Measurements from ENCODE around the gene ACBD6.

Gene ACBD6

GRCh38 chr1:180507795-180508724, 5.7 kb upstream of the ACBD6 start:
- WGBS, 2 experiments (ENCODE audit: insufficient coverage in 2 of 2) = 97 to 100% methylated on average over 10 to 14 of the region's 15 CpGs
- H3K36me3 ChIP-seq (ENCODE audit: control insufficient read depth, insufficient read depth, low read length) = no peaks in the 10 kb centered on the region
- H3K9me3 ChIP-seq (ENCODE audit: control insufficient read depth, low read length) = peaks cover 15% of the 10 kb centered on the region
- H3K27ac ChIP-seq (ENCODE audit: low read depth, low read length, severe bottlenecking) = no peak overlapping the region
- no peak overlapping the region for H3K4me3 ChIP-seq (ENCODE audit: extremely low read depth, insufficient read depth, low read length, poor library complexity, severe bottlenecking)
- H3K4me1 ChIP-seq (ENCODE audit: control insufficient read depth, insufficient read depth, low read length, poor library complexity, severe bottlenecking) = no peaks in the 10 kb centered on the region

- Histone ChIP-seq H3K9me3 (ENCODE audit: control insufficient read depth, low read length) (peaks cover 15% of the 10 kb centered on the region), H3K36me3 (ENCODE audit: control insufficient read depth, insufficient read depth, low read length) (no peaks in the 10 kb centered on the region), H3K27ac (ENCODE audit: low read depth, low read length, severe bottlenecking) (no peak overlapping the region), H3K4me3 (ENCODE audit: extremely low read depth, insufficient read depth, low read length, poor library complexity, severe bottlenecking) (no peak overlapping the region), H3K4me1 (ENCODE audit: control insufficient read depth, insufficient read depth, low read length, poor library complexity, severe bottlenecking) (no peaks in the 10 kb centered on the region)
- WGBS, 2 experiments (ENCODE audit: insufficient coverage in 2 of 2) = 84 to 85% methylated on average over 7 to 8 of the region's 8 CpGs
Measured at GRCh38 chr1:180505732-180506335, 3.5 kb upstream of the ACBD6 start.

GRCh38 chr1:180504186-180504585, 1.8 kb upstream of the ACBD6 start:
- Histone ChIP-seq H3K9me3 (ENCODE audit: control insufficient read depth, low read length) (peaks cover 14% of the 10 kb centered on the region), H3K4me1 (ENCODE audit: control insufficient read depth, insufficient read depth, low read length, poor library complexity, severe bottlenecking) (no peaks in the 10 kb centered on the region), H3K36me3 (ENCODE audit: control insufficient read depth, insufficient read depth, low read length) (no peaks in the 10 kb centered on the region), H3K27ac (ENCODE audit: low read depth, low read length, severe bottlenecking) (no peak overlapping the region), H3K4me3 (ENCODE audit: extremely low read depth, insufficient read depth, low read length, poor library complexity, severe bottlenecking) (no peak overlapping the region)
- 95 to 100% methylated on average over 1 to 3 of the region's 3 CpGs for WGBS, 2 experiments (ENCODE audit: insufficient coverage in 2 of 2)

GRCh38 chr1:180503280-180503862, 994 bp upstream of the ACBD6 start:
- Histone ChIP-seq H3K27ac (ENCODE audit: low read depth, low read length, severe bottlenecking) (no peak overlapping the region), H3K4me3 (ENCODE audit: extremely low read depth, insufficient read depth, low read length, poor library complexity, severe bottlenecking) (peak overlapping the region; percentile 73)
- 83 to 89% methylated on average over 4 to 5 of the region's 8 CpGs for WGBS, 2 experiments (ENCODE audit: insufficient coverage in 2 of 2)

GRCh38 chr1:180501865-180502360, 464 bp downstream of the ACBD6 start:
- 1 to 3% methylated on average over 16 of the region's 18 CpGs for WGBS, 2 experiments (ENCODE audit: insufficient coverage in 2 of 2)
- H3K36me3 ChIP-seq (ENCODE audit: control insufficient read depth, insufficient read depth, low read length) = peaks cover 5% of the 10 kb centered on the region
- peak overlapping the region; percentile 73 for H3K4me3 ChIP-seq (ENCODE audit: extremely low read depth, insufficient read depth, low read length, poor library complexity, severe bottlenecking)
- peak overlapping the region; percentile 91 for H3K27ac ChIP-seq (ENCODE audit: low read depth, low read length, severe bottlenecking)
- no peaks in the 10 kb centered on the region for H3K9me3 ChIP-seq (ENCODE audit: control insufficient read depth, low read length)
- no peaks in the 10 kb centered on the region for H3K4me1 ChIP-seq (ENCODE audit: control insufficient read depth, insufficient read depth, low read length, poor library complexity, severe bottlenecking)

More at GRCh38 chr1:180503280-180503862, 994 bp upstream of the ACBD6 start:
- no peaks in the 10 kb centered on the region for H3K4me1 ChIP-seq (ENCODE audit: control insufficient read depth, insufficient read depth, low read length, poor library complexity, severe bottlenecking)
- H3K9me3 ChIP-seq (ENCODE audit: control insufficient read depth, low read length) = peaks cover 5% of the 10 kb centered on the region
- peaks cover 4% of the 10 kb centered on the region for H3K36me3 ChIP-seq (ENCODE audit: control insufficient read depth, insufficient read depth, low read length)

- H3K4me1 ChIP-seq (ENCODE audit: control insufficient read depth, insufficient read depth, low read length, poor library complexity, severe bottlenecking) = no peaks in the 10 kb centered on the region
- H3K36me3 ChIP-seq (ENCODE audit: control insufficient read depth, insufficient read depth, low read length) = peaks cover 7% of the 10 kb centered on the region
- no peaks in the 10 kb centered on the region for H3K9me3 ChIP-seq (ENCODE audit: control insufficient read depth, low read length)
- no peak overlapping the region for H3K27ac ChIP-seq (ENCODE audit: low read depth, low read length, severe bottlenecking)
- H3K4me3 ChIP-seq (ENCODE audit: extremely low read depth, insufficient read depth, low read length, poor library complexity, severe bottlenecking) = no peak overlapping the region
- 88 to 100% methylated on average over 1 of the region's 2 CpGs for WGBS, 2 experiments (ENCODE audit: insufficient coverage in 2 of 2)
Measured at GRCh38 chr1:180500689-180501088, 1.7 kb downstream of the ACBD6 start.

- no peaks in the 10 kb centered on the region for H3K9me3 ChIP-seq (ENCODE audit: control insufficient read depth, low read length)
- H3K27ac ChIP-seq (ENCODE audit: low read depth, low read length, severe bottlenecking) = no peak overlapping the region
- WGBS, 2 experiments (ENCODE audit: insufficient coverage in 2 of 2) = 83 to 100% methylated on average over 1 to 3 of the region's 4 CpGs
- H3K4me3 ChIP-seq (ENCODE audit: extremely low read depth, insufficient read depth, low read length, poor library complexity, severe bottlenecking) = no peak overlapping the region
- peaks cover 15% of the 10 kb centered on the region for H3K36me3 ChIP-seq (ENCODE audit: control insufficient read depth, insufficient read depth, low read length)
- H3K4me1 ChIP-seq (ENCODE audit: control insufficient read depth, insufficient read depth, low read length, poor library complexity, severe bottlenecking) = no peaks in the 10 kb centered on the region
Measured at GRCh38 chr1:180498594-180498993, 3.8 kb downstream of the ACBD6 start.

GRCh38 chr1:180497826-180498225, 4.6 kb downstream of the ACBD6 start:
- 100% methylated on average over 2 of the region's 3 CpGs; no CpG with 5 or more reads in 1 of the 2 experiments for WGBS, 2 experiments (ENCODE audit: insufficient coverage in 2 of 2)
- no peaks in the 10 kb centered on the region for H3K4me1 ChIP-seq (ENCODE audit: control insufficient read depth, insufficient read depth, low read length, poor library complexity, severe bottlenecking)
- no peaks in the 10 kb centered on the region for H3K9me3 ChIP-seq (ENCODE audit: control insufficient read depth, low read length)
- no peak overlapping the region for H3K4me3 ChIP-seq (ENCODE audit: extremely low read depth, insufficient read depth, low read length, poor library complexity, severe bottlenecking)
- H3K27ac ChIP-seq (ENCODE audit: low read depth, low read length, severe bottlenecking) = no peak overlapping the region
- H3K36me3 ChIP-seq (ENCODE audit: control insufficient read depth, insufficient read depth, low read length) = peaks cover 15% of the 10 kb centered on the region

GRCh38 chr1:180494370-180494769, 8.0 kb downstream of the ACBD6 start:
- Histone ChIP-seq H3K36me3 (ENCODE audit: control insufficient read depth, insufficient read depth, low read length) (peaks cover 34% of the 10 kb centered on the region), H3K9me3 (ENCODE audit: control insufficient read depth, low read length) (no peaks in the 10 kb centered on the region), H3K27ac (ENCODE audit: low read depth, low read length, severe bottlenecking) (no peak overlapping the region), H3K4me1 (ENCODE audit: control insufficient read depth, insufficient read depth, low read length, poor library complexity, severe bottlenecking) (no peaks in the 10 kb centered on the region), H3K4me3 (ENCODE audit: extremely low read depth, insufficient read depth, low read length, poor library complexity, severe bottlenecking) (no peak overlapping the region)
- WGBS, 2 experiments (ENCODE audit: insufficient coverage in 2 of 2) = 92 to 93% methylated on average over 2 of the region's 2 CpGs

GRCh38 chr1:180489976-180490375, 12.4 kb downstream of the ACBD6 start:
- H3K9me3 ChIP-seq (ENCODE audit: control insufficient read depth, low read length) = no peaks in the 10 kb centered on the region
- H3K4me1 ChIP-seq (ENCODE audit: control insufficient read depth, insufficient read depth, low read length, poor library complexity, severe bottlenecking) = no peaks in the 10 kb centered on the region
- H3K27ac ChIP-seq (ENCODE audit: low read depth, low read length, severe bottlenecking) = no peak overlapping the region
- peaks cover 36% of the 10 kb centered on the region for H3K36me3 ChIP-seq (ENCODE audit: control insufficient read depth, insufficient read depth, low read length)
- H3K4me3 ChIP-seq (ENCODE audit: extremely low read depth, insufficient read depth, low read length, poor library complexity, severe bottlenecking) = no peak overlapping the region

Measured in mesodermal cell (in vitro differentiated cells).